HG02870 (cell line): Measurements from ENCODE around the gene CUTC.
"Not testable (repeated sequence)": the region's sequence is repeated elsewhere in the genome, so short reads cannot be mapped to it uniquely, and the experiment has no call there.

Experiments used
- ATAC-seq: cut with Tn5 transposase; IDR thresholded peaks from one replicate; pipeline ENCODE4 v1.9.1; 2021; ENCODE audit warnings: mild to moderate bottlenecking, moderate library complexity; ENCODE audit not compliant: unreplicated experiment

The CUTC gene

GRCh38 chr10:99732033-99732842 lies at the start of gene CUTC, which contains the start of gene COX15:
TSS of gene CUTC (plus strand) at chr10:99732234. CDS start at chr10:99732349, 115 bp downstream.
TSS of gene COX15 (minus strand) at chr10:99732127. CDS start at chr10:99732049, 78 bp downstream.
- ATAC-seq = peak; percentile 82

GRCh38 chr10:99682752-99683151 lies 49.3 kb upstream of the CUTC start:
- ATAC-seq = no peak

- peak; percentile 83 for ATAC-seq
Measured at GRCh38 chr10:99685597-99685967, 46.5 kb upstream of the CUTC start.

- no peak for ATAC-seq
Measured at GRCh38 chr10:99689461-99689860, 42.6 kb upstream of the CUTC start.

GRCh38 chr10:99693933-99694583 lies 38.0 kb upstream of the CUTC start:
- no peak for ATAC-seq

- no peak for ATAC-seq
Measured at GRCh38 chr10:99695761-99696160, 36.3 kb upstream of the CUTC start.

GRCh38 chr10:99698504-99699080 lies 33.4 kb upstream of the CUTC start:
- no peak for ATAC-seq

- ATAC-seq = no peak
Measured at GRCh38 chr10:99700649-99701048, 31.4 kb upstream of the CUTC start.

- no peak for ATAC-seq
Measured at GRCh38 chr10:99708428-99709012, 23.5 kb upstream of the CUTC start.

- ATAC-seq = peak; percentile 78
Measured at GRCh38 chr10:99709480-99710229, 22.4 kb upstream of the CUTC start.

- ATAC-seq = peak; percentile 44
Measured at GRCh38 chr10:99711129-99711719, 20.8 kb upstream of the CUTC start.

GRCh38 chr10:99714446-99714845 lies 17.6 kb upstream of the CUTC start:
- ATAC-seq = no peak

GRCh38 chr10:99720387-99720786 lies 11.6 kb upstream of the CUTC start:
- ATAC-seq = no peak

- ATAC-seq = no peak
Measured at GRCh38 chr10:99730026-99730425, 2.0 kb upstream of the CUTC start.

- no peak for ATAC-seq
Measured at GRCh38 chr10:99731306-99732032, 565 bp upstream of the CUTC start.

- no peak for ATAC-seq
Measured at GRCh38 chr10:99733366-99733765, 1.3 kb downstream of the CUTC start.

GRCh38 chr10:99734111-99734510 lies 2.1 kb downstream of the CUTC start:
- ATAC-seq = not testable (repeated sequence)

- no peak for ATAC-seq
Measured at GRCh38 chr10:99740260-99740659, 8.2 kb downstream of the CUTC start.

- ATAC-seq = no peak
Measured at GRCh38 chr10:99740933-99741559, 9.0 kb downstream of the CUTC start.
